Hematopoietic multipotent progenitor cell treated with erythropoietin and hydrocortisone succinate and interleukin-3 and kit ligand, for 8 days (in vitro differentiated cells): Measurements from ENCODE around the gene MICALL1.
"Not testable (repeated sequence)": the region's sequence is repeated elsewhere in the genome, so short reads cannot be mapped to it uniquely, and the experiment has no call there.

ENCODE experiments used
- DNase-seq: peaks from one replicate; pipeline ENCODE4 v3.0.0-alpha.2; 2015

The MICALL1 gene

GRCh38 chr22:37961062-37961461 lies 55.0 kb downstream of the MICALL1 start:
- DNase-seq, result no peak

- no peak for DNase-seq
Measured at GRCh38 chr22:37965940-37966664, 60.0 kb downstream of the MICALL1 start.

DNA sequence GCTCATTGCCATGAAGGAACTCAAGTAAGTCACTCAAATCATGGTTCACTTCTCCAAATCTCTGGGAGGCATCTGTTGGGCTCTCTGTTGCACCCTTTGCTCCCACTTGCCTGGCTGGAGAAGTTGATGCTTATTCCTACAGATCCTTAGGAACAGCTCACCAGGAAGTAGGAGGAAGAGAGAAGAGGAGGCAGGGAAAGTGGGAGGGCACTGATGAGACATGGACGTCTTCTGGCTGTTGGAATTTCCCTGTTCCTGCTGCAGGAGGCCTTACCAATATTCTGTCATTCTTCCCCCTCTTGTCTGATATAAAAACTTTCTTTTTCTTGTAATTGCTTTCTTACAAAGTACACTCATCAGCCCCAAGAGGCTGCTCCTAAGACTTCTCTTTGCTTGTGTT lies 61.0 kb downstream of the MICALL1 start:
- no peak for DNase-seq

GRCh38 chr22:37967637-37968451 lies 61.7 kb downstream of the MICALL1 start:
- DNase-seq, result no peak

- DNase-seq, result no peak
Measured at GRCh38 chr22:37968452-37969251, 62.6 kb downstream of the MICALL1 start.

GRCh38 chr22:37970864-37971263 lies 64.8 kb downstream of the MICALL1 start:
- no peak for DNase-seq

DNA sequence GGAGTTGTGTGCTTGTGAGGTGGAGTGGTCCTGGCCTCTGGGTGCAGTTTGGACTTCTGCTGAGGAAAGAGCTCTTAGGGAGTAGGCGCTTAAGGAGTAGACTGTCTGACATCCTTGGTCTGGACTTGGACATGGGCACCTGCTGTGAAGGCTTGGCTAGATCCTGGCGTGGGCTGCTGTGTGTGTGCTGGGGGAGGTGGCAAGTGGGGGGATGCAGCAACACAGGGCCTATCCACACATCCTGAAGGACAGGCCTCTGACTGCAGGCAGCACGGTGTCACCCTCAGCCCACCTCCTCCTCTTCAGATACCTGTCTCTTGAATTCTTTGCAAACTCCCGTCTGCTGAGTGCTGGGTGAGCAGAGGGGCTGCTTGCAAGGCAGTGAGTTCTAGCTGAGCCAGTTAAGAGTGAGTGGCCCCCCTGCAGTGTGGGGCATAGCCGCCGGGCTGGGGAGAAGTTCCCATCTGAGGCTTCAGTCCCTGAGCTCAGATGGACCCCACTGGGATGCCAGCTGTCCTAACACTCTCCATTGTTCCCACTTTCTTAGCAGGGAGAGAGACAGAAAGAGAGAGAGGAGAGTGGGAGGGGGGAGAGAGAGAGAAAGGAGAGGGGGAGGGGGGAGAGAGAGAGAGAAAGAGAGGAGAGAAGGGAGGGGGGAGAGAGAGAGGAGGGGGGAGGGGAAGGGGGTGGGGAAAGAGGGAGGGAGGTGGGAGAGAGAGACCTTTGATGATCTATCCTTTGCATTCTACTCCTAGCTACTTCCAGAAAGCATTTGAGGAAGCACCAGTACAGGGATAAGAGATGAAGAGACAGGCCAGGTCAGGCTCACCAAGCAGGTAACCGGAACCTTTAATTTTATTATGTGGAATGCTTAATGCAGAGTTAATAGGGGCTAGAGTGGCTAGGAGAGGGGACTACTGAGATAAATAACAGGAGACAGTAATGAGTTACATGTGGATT lies 65.7 kb downstream of the MICALL1 start:
- DNase-seq, result no peak

- no peak for DNase-seq
Measured at GRCh38 chr22:37972527-37972926, 66.4 kb downstream of the MICALL1 start.

DNA sequence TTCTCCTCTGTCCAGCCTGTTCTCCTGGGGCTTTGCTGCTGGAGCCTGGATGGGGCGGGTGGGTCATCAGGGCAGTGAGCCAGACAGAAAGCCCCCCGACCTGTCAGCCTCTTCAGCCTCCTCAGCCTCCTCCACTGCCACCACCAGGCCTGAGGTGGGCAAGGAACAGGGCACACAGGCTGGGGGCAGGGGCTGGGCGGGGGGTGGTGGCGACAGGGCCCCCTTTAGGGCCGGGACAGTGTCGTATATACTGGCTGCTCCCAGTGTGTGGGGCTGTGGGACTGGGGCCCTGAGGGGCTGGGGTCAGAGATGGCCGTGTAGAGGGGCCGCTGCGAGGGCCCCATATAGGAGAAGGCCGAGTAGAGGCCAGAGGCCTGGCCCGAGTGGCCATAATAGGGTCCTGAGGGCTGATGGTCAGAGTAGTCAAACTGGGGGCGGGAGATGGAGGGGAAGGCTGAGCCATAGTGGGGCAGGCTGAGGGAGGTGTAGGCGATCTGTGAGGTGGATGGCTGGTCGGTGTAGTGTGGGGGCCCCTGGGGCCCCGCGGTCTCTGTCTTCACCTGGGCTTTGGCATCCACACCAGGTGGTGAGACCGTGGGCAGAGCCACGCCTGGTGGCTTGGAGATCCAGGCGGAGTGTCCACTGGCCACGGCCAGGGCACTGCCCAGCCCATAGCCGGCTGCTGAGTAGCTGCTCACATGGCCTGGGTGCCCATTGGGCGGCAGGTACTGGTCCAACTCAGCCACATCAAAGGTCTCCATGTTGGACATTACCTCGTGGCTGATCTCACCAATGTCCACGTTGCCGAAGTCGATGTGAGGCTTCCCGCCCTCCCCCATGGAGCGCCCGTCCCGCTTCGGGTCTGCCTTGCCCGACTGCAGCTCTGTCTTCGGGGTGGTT lies 67.4 kb downstream of the MICALL1 start:
- DNase-seq, result no peak

DNA sequence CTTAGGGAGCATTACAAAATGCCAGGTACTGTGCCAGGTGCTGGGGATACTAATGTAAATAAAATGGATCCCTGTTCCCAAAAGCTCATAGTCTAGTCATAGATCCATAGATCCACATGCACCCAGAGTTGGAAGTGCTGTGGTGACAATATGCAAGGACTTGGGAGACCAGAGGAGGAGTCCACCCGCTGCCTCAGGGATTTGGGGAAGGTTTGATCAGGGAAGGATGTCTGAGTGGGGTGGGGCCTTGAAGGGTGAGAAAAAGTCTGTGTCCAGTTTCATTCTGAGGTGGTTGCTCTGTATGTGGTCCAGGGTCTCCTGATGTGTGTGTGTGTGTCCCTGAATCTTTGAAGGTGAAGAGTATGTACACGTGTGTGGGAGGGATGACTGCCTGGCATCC lies 69.1 kb downstream of the MICALL1 start:
- DNase-seq, result no peak

GRCh38 chr22:37976022-37976421 lies 69.9 kb downstream of the MICALL1 start:
- not testable (repeated sequence) for DNase-seq

- DNase-seq, result no peak
Measured at GRCh38 chr22:37976547-37976946, 70.5 kb downstream of the MICALL1 start.

DNA sequence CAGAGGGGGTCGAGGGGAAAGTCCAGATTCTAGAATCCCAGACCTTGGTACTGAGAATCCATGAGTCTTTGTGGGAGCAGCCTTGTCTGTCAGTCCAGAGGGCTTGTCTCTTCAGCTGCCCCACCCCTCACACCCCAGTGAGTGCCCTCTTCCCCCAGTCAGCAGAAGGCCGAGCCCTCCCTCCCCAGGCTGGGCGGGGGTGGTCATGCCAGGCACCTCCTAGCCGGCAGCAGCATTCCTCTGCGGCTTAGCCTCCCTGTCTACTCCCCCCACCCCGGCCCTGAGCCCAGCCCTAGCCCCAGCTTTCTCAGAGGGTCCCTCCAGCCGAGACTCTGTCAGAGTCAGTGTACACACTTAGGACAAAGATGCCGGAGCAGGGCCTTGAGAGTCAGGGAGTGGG lies 73.7 kb downstream of the MICALL1 start:
- DNase-seq, result no peak

DNA sequence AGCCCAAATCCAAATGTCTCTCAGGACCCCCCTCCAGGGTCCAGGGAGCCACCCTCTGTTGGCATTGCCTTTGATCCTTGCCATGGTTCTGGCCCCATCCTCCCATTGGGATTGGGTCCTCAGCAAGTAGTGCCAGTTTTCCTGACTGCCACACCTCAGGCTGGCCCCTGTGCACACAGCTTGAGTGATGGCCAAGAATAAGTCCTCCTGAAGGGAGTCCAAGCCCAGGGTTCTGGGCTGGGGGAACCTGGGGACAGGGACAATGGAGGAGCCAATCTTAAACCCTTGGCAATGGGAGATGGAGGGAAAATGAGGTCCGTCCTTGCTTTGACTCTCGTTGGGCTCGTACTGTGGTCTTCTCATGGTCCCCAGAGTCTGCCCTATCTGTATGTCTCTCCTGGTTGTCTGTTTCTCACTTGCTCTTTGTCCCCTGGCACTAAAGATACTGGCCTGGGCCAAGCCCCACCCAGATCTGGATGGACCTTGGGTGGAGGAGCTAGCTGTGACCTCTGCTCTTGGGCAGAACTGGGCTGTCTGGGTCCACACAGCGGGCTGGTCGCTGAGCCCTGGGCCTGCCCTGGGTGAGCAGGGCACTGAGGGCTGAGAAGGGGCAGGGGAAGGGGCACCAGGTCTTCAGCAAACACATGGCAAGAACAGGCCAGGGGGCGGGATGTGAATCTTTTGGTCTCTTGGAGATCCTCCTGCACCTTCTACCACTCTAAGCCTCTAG lies 75.3 kb downstream of the MICALL1 start:
- no peak for DNase-seq

DNA sequence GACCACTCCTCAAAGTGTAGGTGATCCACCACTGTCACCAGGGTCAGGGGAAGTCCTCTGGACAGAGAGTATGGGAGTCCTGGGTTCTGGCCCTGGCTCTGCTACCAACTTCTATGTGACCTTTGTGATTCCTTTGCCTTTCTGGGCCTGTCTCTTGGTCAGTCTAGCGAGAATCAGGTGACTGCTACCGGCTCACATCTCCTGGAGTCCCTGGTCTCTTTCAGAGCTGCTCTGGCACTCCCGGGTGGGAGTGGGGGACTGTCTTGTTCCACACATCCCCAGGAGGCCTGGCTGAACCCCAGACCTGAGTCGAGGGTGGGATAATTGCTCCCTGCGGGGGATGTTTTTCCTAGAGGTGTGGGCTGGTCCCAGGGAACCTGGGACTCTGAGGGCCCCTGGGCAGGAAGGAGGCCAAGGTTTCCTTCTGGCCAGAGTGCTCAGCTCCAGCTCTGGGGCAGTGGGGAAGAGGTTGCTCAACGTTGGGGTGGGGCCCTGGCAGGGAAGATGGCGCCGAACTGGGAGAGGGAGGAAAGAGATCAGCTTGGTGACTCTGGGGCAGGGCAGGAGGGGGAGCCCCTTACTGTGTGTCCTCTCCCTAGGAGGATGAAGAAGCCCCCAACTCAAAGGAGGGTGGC lies 76.2 kb downstream of the MICALL1 start:
- DNase-seq, result no peak

DNA sequence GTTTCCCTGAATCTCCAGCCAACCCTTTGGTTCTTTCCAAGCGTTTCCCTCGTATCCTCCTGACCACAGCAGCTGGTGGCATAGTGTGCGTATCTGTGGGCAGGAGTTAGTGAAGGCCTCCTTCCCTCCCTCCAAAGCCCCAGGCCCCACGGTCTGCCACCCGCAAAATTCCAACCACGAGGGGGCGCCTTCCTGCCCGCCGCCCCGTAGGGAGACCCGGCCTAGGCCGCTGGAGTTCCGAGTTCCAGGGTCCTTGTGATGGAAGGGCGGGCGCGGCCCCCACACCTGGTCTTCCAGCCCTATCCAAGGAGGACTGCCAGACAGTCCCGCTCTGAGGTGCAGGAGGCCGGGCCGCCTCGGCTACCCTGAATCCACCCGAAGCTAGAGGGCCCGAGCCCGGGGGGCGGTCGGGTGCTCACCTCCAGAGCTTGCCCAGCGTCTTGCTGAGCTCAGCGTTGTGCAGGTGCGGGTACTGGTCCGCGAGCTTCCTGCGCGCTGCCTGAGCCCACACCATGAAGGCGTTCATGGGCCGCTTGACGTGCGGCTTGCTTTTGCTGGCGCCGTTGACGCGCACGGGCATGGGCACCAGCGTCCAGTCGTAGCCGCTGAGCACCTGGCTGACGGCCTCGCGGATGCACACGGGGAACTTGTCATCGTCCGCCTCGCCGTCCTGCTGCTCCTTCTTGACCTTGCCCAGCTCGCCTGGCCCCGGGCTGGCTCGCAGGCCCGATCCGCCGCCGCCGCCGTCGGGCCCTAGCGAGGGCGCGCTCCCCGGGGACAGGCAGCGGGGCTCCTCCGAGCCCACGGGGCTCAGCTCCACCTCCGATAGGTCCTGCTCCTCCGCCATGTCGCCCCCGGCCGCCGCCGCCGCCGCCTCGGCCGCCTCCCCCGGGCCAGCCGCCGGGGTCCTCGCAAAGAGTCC lies 77.1 kb downstream of the MICALL1 start:
- no peak for DNase-seq

DNA sequence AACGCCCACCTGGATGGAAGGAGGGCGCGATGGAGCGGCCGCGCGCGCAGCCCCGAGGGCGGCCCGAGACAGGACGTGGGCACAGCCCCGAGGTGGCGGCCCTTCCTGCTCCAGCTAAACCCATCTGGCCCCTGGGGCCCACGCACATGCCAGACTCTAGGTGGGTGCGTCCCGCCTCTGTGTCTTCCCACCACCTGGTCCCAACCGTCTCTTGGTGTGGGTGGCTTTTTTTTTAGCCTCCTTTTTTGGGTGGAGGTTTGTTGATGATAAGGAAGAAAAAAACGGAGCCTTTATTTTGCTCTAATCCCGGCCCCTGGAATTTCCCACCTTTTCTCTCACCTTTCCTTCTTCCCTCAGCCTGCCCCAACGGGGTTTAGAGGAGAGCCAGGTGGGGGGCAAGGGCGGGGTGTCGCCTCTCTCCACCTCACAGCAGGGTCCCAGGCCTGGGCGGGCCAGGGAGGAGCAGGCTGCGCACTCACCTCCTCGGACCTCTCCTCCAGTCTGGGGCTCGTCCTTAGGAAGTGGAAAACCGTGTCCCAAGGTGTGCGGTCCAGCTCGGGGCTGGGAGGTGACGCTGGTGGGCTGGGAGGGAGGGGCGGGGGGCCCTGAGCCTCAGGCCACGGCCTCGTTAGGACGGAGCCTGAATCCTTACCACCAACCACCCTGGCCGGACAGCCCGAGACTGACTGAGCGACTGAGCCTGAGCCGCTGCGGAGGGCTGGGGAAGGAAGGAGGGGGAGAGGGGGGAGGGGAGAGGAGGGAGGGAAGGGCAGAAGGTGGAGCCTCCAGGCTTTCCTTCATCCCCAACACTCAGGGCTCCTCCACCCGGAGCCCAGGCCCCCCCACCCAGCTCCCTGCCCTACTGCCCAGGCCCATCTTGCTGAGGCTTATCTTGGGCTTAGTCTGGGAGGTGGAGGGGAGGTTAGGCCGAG lies 78.0 kb downstream of the MICALL1 start, which contains the start of gene SOX10:
TSS of gene SOX10 (minus strand) at position 696 of the 932 bp plus-strand sequence. CDS start 771 bp downstream, outside the sequence.
- no peak for DNase-seq
